Pulmonary artery endothelial cell (primary cell): ENCODE results near the gene PTRH1. TPM values are rescaled to one million over a fixed set of nuclear protein-coding genes. Genes with fewer than 3 reads are reported as not detected.
"Not testable (repeated sequence)": the region's sequence is repeated elsewhere in the genome, so short reads cannot be mapped to it uniquely, and the experiment has no call there.

Experiments
- DNase-seq: peaks from one replicate; pipeline ENCODE4 v3.0.0-alpha.2; 2011; ENCODE audit warnings: low read depth, low spot score
- total RNA-seq: library from RNA; depleted of rRNA; stranded (reverse); fragments of >200 nt; gene quantifications from 2 replicates; pipeline ENCODE4 v1.2.3, GENCODE V29; 2014

PTRH1 gene, protein sequence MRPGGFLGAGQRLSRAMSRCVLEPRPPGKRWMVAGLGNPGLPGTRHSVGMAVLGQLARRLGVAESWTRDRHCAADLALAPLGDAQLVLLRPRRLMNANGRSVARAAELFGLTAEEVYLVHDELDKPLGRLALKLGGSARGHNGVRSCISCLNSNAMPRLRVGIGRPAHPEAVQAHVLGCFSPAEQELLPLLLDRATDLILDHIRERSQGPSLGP
- total RNA-seq, result 30.0 and 40.4 TPM in 2 replicates

GRCh38 chr9:127715470-127716337, at the start of gene PTRH1, which contains the start of gene TTC16:
PTRH1 (minus strand) TSS chr9:127715663; CDS start chr9:127715639, 24 bp downstream.
TTC16 (plus strand) TSS chr9:127716079; CDS start chr9:127716146, 67 bp downstream.
- peak; percentile 78 for DNase-seq

DNA sequence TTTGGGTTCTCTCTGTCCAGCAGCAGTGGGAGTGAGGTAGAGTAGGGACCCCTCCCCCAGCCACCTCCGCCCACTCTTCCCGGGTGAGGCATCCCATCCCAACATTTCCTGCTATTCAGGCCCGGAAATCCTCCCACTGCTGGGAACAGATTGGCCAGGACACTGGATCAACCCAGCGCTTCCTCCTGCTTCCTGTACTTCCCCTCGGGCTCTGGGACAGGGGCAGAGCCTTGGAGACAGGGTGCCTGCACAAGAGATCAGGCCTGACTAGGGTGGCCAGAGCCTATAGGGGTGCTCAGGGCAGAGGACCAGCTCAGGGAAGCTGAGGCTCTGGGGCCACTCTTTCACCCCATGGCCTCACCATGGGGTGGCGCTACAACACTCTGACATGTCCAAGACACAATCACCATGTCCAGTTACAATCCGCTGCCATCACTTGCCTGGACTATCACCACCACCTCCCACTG, 48.5 kb upstream of the PTRH1 start:
- peak; percentile 70 for DNase-seq

DNA sequence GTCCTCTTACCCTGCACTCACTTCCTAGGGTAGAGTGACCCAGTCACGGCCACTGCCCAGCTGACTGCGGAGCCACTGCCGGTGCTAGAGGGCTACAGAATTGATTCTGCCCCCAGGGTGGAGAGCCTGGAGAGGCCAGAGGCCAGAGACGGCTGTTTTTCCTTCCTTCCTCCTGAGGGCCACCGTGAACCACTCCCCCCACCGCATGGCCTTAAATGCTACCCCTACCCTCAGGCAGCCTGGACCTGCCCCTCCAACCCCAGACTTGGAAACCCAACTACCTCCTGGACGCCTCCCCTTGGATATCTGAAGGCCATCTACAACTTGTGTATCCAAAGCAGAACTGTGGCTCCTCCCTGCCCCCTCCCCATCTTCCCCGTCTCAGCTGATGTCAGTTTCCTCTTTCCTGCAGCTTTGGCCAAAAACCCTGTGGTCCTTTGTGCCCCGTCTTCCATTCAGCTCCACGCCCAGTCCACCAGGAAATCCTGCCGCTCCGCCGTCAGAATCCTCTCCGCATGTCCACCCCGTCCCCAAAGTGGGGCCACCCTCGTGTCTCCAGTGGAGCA, 46.7 kb upstream of the PTRH1 start:
- peak; percentile 52 for DNase-seq

- DNase-seq, result no peak
These were observed 46.1 kb upstream of the PTRH1 start for GRCh38 chr9:127761491-127761956.

DNA sequence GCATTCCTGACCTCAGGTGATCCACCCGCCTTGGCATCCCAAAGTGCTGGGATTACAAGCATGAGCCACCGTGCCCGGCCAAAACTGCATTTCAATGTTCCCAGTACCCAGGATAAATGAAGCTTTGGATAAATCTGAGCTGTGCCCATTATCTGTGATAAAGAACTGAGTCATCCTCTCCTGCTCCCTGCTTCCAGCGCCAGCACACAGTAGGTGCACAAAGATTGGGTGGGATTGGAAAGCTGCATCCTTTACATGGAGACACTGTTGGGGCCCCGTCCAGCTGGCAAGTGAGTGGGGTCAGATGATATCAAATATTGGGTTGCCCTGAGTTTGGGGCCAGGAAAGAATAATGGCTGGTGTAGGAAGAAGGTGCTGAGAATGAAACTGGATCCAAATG, 45.6 kb upstream of the PTRH1 start:
- DNase-seq, result no peak

DNA sequence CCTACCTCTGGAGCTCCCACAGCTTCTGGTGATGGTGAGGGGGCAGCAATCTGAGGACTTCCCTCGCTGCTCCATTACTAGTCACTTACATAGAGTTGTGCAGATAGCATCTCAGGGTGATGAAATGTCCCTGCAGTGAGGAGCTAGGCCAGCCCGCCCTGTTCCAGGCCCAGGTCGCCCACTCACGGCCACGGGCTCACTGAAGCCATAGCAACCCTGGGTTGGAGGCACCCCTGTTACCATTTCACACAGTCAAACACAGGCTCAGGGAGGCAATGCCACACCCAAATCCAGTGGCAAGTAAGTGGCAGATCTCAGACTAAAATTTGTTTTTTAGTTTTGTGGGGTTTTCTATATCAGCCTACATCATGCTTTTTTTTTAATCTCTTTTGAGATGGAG, 43.4 kb upstream of the PTRH1 start:
- DNase-seq, result no peak

DNA sequence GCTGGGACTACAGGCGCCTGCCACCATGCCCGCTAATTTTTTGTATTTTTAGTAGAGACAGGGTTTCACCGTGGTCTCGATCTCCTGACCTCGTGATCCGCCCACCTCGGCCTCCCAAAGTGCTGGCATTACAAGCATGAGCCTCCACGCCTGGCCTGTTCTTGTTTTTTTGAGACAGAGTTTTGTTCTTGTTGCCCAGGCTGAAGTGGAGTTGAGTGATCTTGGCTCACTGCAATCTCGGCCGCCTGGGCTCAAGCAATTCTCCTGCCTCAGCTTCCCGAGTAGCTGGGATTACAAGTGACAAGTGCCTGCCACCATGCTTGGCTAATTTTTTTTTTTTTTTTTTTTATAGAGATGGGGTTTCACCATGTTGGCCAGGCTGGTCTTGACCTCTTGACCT, 41.3 kb upstream of the PTRH1 start:
- DNase-seq, result not testable (repeated sequence)

GRCh38 chr9:127756233-127756632, 40.8 kb upstream of the PTRH1 start:
- no peak for DNase-seq

DNA sequence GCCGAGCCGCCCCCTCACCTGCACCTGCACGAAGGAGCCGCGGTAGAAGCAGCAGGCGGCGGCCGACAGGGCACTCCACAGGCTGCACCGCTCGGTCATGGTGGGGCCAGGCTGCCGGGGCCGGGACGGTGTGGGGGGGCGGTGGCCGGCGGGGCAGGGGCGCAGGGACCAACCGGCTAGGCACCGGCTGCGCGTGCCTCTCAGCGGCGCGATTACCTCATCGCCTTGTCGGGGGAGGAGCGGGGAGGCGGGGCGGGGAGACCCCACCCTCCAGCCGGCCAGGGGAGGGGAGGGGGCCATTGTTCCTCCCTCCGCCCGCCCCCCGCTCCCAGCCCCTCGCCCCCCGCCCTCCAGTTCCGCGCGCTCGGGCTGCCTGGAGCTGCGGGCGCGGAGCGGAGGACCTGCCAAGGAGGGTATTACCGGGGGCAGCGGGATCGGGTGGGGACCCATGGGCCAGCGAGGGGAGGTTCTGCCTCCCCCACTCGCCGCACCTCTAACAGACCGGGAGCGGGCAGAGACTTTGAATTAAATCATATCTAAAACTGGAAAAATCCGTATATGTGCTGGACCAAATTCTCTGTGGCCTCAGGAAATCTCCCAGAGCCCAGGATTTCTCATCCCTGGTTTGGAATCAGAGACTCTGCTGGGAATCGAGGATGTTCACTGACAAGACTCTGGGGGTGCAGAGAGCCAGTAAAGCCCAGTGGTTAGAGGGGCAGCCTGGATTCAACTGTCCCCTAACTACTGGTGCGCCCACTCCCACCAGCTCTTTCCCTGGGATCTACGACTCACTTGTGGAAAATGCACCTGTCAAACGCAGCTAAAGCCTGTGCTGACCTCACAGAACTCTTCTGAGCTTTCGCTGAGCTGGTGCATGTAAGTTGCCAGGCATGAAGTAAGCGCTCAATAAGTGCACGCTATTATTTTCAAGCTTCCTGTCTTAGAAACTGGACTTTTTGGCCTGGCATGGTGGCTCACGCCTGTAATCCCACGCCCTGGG, 39.9 kb upstream of the PTRH1 start:
- no peak for DNase-seq

DNA sequence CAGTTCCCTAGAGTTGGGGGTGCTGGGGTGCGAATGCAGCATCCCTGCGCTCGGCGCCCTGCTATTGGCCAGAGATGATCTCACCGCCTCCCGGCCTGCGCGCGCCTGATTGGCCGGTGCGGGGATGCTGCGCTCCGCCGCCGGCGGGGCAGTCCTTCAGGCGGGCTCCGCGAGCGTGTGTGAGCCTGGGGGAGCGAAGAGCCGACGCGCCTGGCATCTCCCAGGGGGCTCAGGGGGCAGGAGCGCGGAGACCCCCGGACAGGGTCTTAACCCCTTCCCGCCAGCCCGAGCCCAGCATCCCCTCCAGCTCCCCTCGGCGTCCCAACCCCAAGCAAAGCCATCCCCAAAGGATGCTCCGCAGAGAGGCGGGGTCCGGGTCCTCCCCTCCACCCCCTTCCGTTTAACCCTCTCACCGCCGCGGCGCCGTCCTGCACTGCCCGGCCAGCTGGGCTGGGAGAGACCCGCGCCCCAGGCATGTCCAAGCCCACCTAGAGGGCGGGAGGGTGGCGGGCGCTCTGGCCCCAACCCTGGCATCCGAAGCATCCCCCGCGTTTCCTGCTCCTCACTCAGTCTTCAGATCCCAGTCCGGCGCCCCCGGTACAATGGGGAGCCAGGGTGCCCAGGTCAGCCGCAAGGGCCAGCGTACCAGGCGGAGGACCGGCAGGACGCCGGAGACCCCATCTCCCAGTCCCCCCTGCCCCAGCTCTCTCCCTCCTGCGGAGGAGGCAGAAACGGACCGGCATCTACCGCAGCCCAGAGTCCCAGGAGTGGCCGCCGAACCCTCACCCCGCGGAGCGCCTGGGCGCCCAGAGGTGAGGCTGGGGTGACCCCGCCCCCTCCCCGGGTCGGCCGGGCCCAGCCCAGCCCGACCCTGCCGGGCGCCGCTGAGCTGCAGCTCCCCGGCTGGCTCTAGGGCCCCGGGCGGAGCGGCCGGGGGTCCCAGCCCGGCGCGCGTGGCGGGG, 38.9 kb upstream of the PTRH1 start:
- DNase-seq, result no peak

GRCh38 chr9:127753622-127754021, 38.2 kb upstream of the PTRH1 start:
- no peak for DNase-seq

DNA sequence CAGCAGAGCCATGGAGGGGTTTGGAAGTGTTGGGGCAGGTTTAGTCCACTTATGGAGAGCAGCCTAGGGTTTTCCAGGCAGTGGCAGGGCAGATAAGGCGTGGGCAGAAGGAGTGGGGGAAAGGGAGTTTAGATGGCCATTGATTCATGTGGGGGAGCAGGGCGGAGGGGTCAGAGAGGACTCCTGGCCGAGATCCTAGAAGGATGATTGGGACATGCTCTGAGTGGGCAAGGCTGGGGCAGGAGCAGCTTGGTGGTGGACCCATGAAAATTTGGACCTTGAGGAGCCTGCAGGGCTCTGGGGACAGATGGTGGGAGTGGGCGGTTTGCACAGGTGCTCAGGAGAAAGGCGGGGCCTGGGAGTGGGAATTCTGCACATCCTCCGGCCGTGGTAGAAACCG, 37.7 kb upstream of the PTRH1 start:
- DNase-seq, result no peak

GRCh38 chr9:127751269-127752054, 36.0 kb upstream of the PTRH1 start:
- no peak for DNase-seq

DNA sequence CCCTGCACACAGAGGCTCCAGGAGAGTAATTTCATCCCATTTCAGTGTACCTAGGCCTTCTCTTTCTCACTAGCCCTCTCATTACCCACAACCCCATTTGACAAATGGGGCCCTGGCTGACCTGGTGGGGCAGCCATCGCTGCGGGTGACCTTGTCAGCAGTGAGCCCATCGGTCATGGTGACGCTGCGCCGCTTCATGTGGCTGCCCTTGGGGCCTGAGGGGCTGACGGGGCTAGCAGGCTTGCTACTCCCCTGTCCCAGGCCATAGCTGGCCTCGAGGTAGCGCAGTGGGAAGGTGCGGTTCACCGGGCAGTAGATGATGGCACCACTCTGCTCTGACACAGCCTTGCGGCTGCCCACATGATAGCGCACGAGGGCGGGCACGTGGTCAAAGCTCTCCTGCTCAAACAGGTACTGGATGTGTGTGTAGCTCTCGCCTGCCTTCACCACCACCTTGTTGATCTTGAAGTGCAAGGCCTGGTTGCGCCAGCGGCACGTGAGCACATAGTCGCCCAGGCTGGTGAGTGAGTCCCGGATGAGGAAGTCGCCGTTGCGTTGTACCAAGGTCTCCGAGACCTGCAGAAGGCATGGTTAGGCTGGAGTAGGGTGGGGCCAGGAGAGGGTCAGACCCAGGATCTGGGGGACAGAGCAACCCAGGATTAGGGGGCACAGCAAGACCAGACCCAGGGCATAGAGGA, 33.8 kb upstream of the PTRH1 start:
- DNase-seq, result no peak

DNA sequence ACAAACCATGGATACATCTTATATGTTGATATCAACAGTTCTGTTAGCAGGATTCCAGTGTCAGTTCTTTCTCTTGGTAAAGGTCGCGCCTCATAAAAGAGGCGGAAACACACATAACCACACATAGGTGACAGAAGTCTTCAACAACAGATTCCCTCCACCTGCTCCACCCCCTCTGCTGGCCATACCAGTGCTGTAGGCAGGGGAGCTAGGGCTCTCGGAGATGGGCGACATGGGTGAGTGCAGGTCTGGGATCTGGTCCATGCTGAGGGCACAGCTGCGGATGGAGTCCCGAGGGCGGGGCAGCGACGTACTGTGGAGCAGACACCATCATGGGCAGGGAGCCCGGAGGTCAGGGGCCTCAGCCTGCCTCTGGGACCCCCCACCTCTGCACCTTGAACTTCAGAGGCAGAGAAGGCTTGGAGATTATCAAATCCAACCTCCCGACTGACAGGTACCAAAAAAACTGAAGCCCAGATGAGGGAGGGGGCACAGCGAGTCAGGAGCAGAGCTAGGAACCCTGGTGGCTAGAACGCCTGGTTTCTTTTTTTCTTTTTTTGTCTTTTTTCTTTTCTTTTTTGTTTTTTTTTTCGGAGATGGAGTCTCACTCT, 31.6 kb upstream of the PTRH1 start:
- no peak for DNase-seq

- DNase-seq, result no peak
These were observed 29.1 kb upstream of the PTRH1 start for GRCh38 chr9:127744398-127745110.

DNA sequence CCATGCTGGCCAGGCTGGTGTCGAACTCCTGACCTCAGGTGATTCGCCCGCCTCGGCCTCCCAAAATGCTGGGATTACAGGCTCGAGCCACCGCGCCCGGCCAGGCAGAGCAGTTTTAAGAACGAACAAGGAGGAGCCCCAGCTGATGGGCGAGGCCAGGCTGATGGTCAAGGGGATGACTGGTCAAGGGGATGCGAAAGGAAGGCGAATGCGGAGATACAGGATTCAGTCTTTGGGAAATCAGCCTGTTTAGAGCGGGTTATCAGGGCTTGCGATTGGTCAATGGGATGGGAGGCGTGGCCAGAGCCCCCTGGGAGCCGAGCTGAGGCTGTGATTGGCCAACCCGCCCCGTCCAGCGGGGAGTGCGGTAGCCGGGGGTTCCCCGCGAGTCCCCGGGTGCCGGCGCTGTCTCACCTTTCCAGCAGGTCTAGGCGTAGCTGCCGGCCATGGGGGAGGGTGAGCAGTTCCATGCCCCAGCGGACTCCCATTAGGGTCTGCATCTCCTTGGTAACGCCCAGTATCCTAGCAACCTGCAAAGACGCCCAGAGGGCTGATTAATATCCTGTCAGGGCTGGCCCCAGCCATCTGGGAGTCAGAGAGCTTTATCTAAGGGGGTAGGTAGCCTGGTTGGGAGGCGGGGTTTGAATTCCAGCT, 27.1 kb upstream of the PTRH1 start:
- no peak for DNase-seq
